Sigmoid colon (tissue), 7 donors: ENCODE measurements around the gene KIAA0930. TPM values are rescaled to one million over a fixed set of nuclear protein-coding genes. Genes with fewer than 3 reads are reported as not detected.

ENCODE experiments used
- DNase-seq: peaks from one replicate; pipeline ENCODE4 v3.0.0-alpha.2; 2019
- H3K27ac ChIP-seq, 4 donors: fragments of 200-600 bp; sonication (generic); one replicate each; pipeline ENCODE4 v1.5.1; 2016 to 2019; ENCODE audit warnings: mild to moderate bottlenecking in 1 of 4
- H3K27me3 ChIP-seq, 3 donors: fragments of 200-600 bp; sonication (generic); one replicate each; pipeline ENCODE4 v1.5.1; 2019; ENCODE audit warnings: mild to moderate bottlenecking in 1 of 3
- H3K36me3 ChIP-seq, 4 donors: fragments of 200-600 bp; sonication (generic); one replicate each; pipeline ENCODE4 v1.5.1; 2016 to 2019
- H3K4me1 ChIP-seq, 4 donors: fragments of 200-600 bp; sonication (generic); one replicate each; pipeline ENCODE4 v1.5.1; 2017 to 2019
- H3K4me3 ChIP-seq, 4 donors: fragments of 200-600 bp; sonication (generic); one replicate each; pipeline ENCODE4 v1.5.1; 2017 to 2019; ENCODE audit warnings: mild to moderate bottlenecking in 2 of 4, moderate library complexity in 1 of 4
- H3K9me3 ChIP-seq, 4 donors: fragments of 200-600 bp in 3 of 4; sonication (generic) in 3 of 4; one replicate each; pipeline versions ENCODE4 v1.5.1 to v1.6.1; 2013 to 2019
- EP300 ChIP-seq, 4 donors: sonication (generic); formaldehyde crosslinking; IDR thresholded peaks; one replicate each; pipeline ENCODE4 v1.6.1; 2017; ENCODE audit warnings: antibody characterized with exemption in 4 of 4
- POLR2A ChIP-seq, 2 donors: fragments of 450-650 bp; IDR thresholded peaks; one replicate each; pipeline ENCODE4 v1.6.1; 2016; ENCODE audit warnings: antibody characterized with exemption in 2 of 2, mild to moderate bottlenecking in 2 of 2, moderate library complexity in 2 of 2
- POLR2AphosphoS5 ChIP-seq, 4 donors: sonication (generic); formaldehyde crosslinking; IDR thresholded peaks; one replicate each; pipeline ENCODE4 v1.6.1; 2017; ENCODE audit warnings: antibody characterized with exemption in 4 of 4
- WGBS, 2 donors: extraction: QIAGEN DNeasy Blood & Tissue Kit; methylation state at CpG; one replicate each; pipeline ENCODE4 v1.1.7; 2013; 5-methylcytosine and 5-hydroxymethylcytosine counted together
- intact Hi-C: fragments of 100-400 bp; cut with DNase I; formaldehyde crosslinking; loops from one replicate; pipeline ENCODE4 v1.15.1; 2023
- polyA plus RNA-seq, 3 donors: library from polyadenylated mRNA; stranded (reverse); fragments of 200-250 nt; gene quantifications; one replicate each; pipeline ENCODE4 v1.2.3, GENCODE V29; 2013
- total RNA-seq, 4 donors: library from RNA; depleted of rRNA; stranded (reverse); fragments of >200 nt; gene quantifications; one replicate each; pipeline ENCODE4 v1.1.0, GENCODE V29; 2016
- TF ChIP-seq, protein P1 (sequence below), 4 experiments: fragments of 450-650 bp in 3 of 4; fragments of 200-600 bp in 1 of 4; IDR thresholded peaks; one replicate each; pipeline ENCODE4 v1.5.1; 2016 to 2019; ENCODE audit warnings: antibody characterized with exemption in 4 of 4, mild to moderate bottlenecking in 3 of 4, moderate library complexity in 2 of 4
- donor health status: healthy with polysubstance abuse.
- donor health status: Bipolar disorder and iron deficiency.
- donor health status: healthy.

Gene KIAA0930
- total and polyA plus RNA-seq, 7 donors: 14.4 to 56.5 (median 26.8) TPM

DNA sequence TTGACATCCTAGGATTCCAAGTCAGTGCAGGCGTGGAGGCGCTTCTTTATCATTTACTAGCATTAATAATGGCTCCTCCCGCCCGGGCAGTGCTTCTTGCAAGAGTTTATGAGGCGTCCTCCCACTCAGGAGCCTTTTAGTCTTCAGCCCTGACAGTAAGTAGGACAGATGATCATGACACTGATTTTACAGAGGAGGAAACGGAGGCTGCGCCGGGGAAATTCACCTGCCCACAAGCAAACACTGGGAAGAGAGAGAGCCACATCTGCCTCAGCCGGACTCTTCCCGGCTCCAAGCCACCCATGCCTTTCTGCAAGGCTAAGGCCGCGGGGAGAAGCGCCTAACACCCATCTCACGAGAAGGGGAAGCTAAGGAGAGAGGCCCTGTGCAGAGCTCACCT, 35.9 kb downstream of the KIAA0930 start:
- Histone ChIP-seq H3K9me3 (no peaks in the 10 kb centered on the region), H3K27me3 (no peaks in the 10 kb centered on the region), H3K4me3 (no peak overlapping the region), H3K4me1 (peaks cover 0 to 35% (median 26%) of the 10 kb centered on the region in 4 donors), H3K27ac (no peak overlapping the region), H3K36me3 (peaks cover 0 to 57% (median 40%) of the 10 kb centered on the region in 4 donors)
- peak; percentile 48 for DNase-seq
- TF ChIP-seq EP300 (IDR thresholded peaks at IDR 0.05) (no peak), POLR2AphosphoS5 (IDR thresholded peaks at IDR 0.05) (no peak), POLR2A (IDR thresholded peaks at IDR 0.05) (no peak)
- TF ChIP-seq, protein P1, sequence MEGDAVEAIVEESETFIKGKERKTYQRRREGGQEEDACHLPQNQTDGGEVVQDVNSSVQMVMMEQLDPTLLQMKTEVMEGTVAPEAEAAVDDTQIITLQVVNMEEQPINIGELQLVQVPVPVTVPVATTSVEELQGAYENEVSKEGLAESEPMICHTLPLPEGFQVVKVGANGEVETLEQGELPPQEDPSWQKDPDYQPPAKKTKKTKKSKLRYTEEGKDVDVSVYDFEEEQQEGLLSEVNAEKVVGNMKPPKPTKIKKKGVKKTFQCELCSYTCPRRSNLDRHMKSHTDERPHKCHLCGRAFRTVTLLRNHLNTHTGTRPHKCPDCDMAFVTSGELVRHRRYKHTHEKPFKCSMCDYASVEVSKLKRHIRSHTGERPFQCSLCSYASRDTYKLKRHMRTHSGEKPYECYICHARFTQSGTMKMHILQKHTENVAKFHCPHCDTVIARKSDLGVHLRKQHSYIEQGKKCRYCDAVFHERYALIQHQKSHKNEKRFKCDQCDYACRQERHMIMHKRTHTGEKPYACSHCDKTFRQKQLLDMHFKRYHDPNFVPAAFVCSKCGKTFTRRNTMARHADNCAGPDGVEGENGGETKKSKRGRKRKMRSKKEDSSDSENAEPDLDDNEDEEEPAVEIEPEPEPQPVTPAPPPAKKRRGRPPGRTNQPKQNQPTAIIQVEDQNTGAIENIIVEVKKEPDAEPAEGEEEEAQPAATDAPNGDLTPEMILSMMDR (IDR thresholded peaks at IDR 0.05): no peak
- intact Hi-C loops: no loop called here
- WGBS, 2 donors: 89 to 91% methylated on average over 14 of the region's 14 CpGs

DNA sequence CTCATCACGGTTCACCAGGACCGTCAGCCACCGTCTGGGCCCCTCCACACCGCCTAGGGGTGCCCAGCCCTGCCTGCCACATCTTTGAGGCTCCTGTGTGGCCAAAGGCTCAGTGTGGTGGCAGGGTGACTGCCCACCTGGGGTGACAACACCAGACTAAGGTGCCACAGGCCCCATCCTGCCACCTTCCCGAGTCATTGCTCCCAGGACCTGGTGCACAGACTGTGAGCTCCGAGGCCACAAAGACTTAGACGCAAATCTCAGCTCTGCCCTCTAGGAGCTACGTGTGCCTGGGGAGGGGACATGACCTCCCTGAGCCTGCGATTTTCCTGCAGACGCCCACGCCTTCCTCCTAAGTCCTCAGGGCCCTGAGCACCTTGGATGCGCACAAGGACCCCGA, 36.5 kb downstream of the KIAA0930 start:
- TF ChIP-seq, protein P1 (IDR thresholded peaks at IDR 0.05): no peak
- TF ChIP-seq POLR2A (IDR thresholded peaks at IDR 0.05) (no peak), POLR2AphosphoS5 (IDR thresholded peaks at IDR 0.05) (no peak), EP300 (IDR thresholded peaks at IDR 0.05) (no peak)
- 92 to 93% methylated on average over 13 of the region's 13 CpGs for WGBS, 2 donors
- DNase-seq: peak; percentile 50
- Histone ChIP-seq H3K27me3 (no peaks in the 10 kb centered on the region), H3K36me3 (peaks cover 0 to 63% (median 43%) of the 10 kb centered on the region in 4 donors), H3K4me3 (no peak overlapping the region), H3K9me3 (no peaks in the 10 kb centered on the region), H3K4me1 (peaks cover 0 to 29% (median 21%) of the 10 kb centered on the region in 4 donors), H3K27ac (no peak overlapping the region)
- intact Hi-C loops: no loop called here

DNA sequence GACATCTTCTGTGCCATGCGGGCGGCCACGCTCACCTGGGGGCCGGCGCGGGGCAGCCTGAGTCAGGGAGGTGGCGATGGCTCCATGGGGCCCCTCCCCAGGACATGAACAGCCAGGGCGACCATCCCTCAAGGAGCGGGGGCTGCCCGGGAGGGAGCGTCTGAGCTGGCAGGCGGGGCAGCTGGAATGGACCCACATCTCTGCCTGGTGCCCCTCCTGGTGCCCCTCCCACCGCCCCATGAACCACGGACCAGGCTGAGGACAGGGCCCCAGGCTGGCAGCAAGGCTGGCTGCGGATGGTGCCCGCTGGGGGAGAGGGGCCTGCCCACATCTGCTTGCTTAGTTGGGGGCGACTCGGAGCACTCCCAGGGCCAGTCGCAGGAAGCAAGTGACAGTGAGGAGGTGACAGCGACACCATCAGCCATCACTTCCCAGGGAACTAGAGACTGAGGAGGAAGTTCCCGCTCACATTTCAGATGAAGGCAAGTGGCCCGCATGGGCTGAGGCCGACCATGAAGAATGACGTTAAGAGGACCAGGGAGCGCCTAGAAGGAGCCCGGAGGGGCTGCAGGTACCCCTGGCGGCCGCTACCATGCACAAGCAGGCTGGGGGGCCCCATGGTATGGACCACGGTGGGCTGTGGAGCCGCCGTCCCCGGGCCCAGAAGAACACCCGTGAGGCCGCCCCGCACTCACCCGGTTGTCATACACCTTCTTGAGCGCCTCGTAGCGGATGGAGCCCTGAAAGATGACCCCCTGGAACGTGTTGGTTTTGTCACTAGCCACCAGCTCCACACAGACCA, 37.3 kb downstream of the KIAA0930 start:
- WGBS, 2 donors: 94 to 95% methylated on average over 40 of the region's 40 CpGs
- H3K27ac ChIP-seq: no peak overlapping the region

DNA sequence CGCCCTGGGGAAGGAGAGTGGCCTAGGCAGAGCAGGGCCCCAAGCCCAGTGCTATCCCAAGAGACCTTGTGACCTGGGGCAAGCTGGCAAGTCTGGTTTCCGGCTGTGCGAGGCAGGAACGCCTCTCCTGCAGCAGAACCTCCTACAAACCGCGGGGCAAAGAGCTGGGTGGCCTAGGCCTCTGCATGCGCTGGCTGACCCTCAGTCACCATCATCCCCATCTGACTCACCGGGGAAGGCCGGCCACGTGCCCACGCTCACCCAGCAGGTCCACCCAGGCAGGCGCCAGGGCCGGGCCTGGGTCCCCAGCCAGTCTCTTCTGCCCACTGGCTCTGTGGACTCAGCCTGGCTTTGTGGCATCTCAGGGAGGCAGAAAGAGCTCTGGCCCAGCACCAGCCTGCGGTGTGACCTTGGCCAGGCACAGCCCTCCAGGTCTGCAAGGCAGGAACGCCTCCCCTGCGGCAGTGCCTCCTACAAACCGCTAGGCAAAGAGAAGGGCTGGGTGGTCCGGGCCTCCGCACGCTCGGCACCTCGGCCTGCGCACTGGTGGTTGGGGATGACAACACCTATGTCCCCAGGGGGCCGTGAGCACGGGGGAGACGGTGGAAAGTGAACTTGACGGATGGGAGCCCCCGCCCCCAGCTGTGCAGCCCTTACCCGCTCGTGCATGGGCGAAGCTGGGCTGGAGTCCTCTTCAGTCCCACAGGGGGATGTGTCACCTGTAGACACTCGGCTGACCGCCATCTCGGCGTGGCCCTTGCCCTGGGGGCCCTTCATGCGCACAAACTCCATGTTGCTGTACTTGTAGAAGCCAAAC, 38.2 kb downstream of the KIAA0930 start:
- peak overlapping the region in 3 of 4 donors; percentile 52 to 68 (median 67) for H3K27ac ChIP-seq
- intact Hi-C loops: no loop called here
- DNase-seq: peak; percentile 63
- no peaks in the 10 kb centered on the region for H3K9me3 ChIP-seq
- peaks cover 0 to 72% (median 51%) of the 10 kb centered on the region in 4 donors for H3K36me3 ChIP-seq
- no peak for TF ChIP-seq POLR2A (IDR thresholded peaks at IDR 0.05)
- no peak for TF ChIP-seq POLR2AphosphoS5 (IDR thresholded peaks at IDR 0.05)
- no peak overlapping the region for H3K4me3 ChIP-seq
- H3K4me1 ChIP-seq: peaks cover 0 to 26% (median 17%) of the 10 kb centered on the region in 4 donors
- WGBS, 2 donors: 92 to 94% methylated on average over 36 of the region's 36 CpGs
- no peaks in the 10 kb centered on the region for H3K27me3 ChIP-seq

More for the DNA sequence above, 37.3 kb downstream of the KIAA0930 start:
- intact Hi-C loops: no loop called here
- Histone ChIP-seq H3K9me3 (no peaks in the 10 kb centered on the region), H3K27me3 (no peaks in the 10 kb centered on the region), H3K36me3 (peaks cover 0 to 71% (median 49%) of the 10 kb centered on the region in 4 donors), H3K4me1 (peaks cover 0 to 26% (median 17%) of the 10 kb centered on the region in 4 donors), H3K4me3 (no peak overlapping the region)
- TF ChIP-seq POLR2AphosphoS5 (IDR thresholded peaks at IDR 0.05): no peak
- TF ChIP-seq, protein P1 (IDR thresholded peaks at IDR 0.05): no peak
- TF ChIP-seq POLR2A (IDR thresholded peaks at IDR 0.05): no peak
- no peak for TF ChIP-seq EP300 (IDR thresholded peaks at IDR 0.05)
- DNase-seq: peak; percentile 61
